Measurements from ENCODE around the gene FBXO9.

GRCh38 chr6:53035549-53036213, 29.5 kb upstream of the FBXO9 start:
- no peak for TF ChIP-seq CTCF (IDR thresholded peaks at IDR 0.05)
- no peak for TF ChIP-seq POLR2A (IDR thresholded peaks at IDR 0.05)
